A549 (cell line): ENCODE data around the gene SMURF1. TPM values are rescaled to one million over a fixed set of nuclear protein-coding genes. Genes with fewer than 3 reads are reported as not detected.

Experiments
- ATAC-seq, 2 experiments: fragments of 200-7000 bp in 1 of 2; fragments of >200 bp in 1 of 2; cut with Nextera tagmentation in 1 of 2; cut with Tn5 transposase in 1 of 2; 3 replicates each; pipeline versions ENCODE4 v1.8.0 to v1.9.1; 2018 to 2020; ENCODE audit warnings: mild to moderate bottlenecking in 1 of 2, moderate library complexity in 1 of 2
- CTCF ChIA-PET: fragments of 300-600 bp; sonication (Branson Sonifier 250); formaldehyde crosslinking; extraction: SDS; loops from one replicate; lab custom pipeline; 2021; ENCODE audit warnings: antibody characterized with exemption, inconsistent platforms; lab: Yijun Ruan, JAX
- POLR2A ChIA-PET: fragments of 350-600 bp; formaldehyde crosslinking; extraction: SDS; loops from one replicate; lab custom pipeline; 2021; ENCODE audit warnings: antibody characterized with exemption, inconsistent platforms; lab: Yijun Ruan, JAX
- DNase-seq, 2 experiments: peaks; one replicate each; pipeline versions ENCODE4 v3.0.0 to v3.0.0-alpha.2; 2011 to 2016; ENCODE audit warnings: low read depth in 1 of 2, low spot score in 1 of 2
- FAIRE-seq: peaks from 2 replicates; lab custom pipeline; 2011; peaks lifted over from hg19 to GRCh38; lab: Jason Lieb, UNC
- H3K27ac ChIP-seq, 2 experiments: fragments of >200 bp; sonication (Bioruptor Twin); formaldehyde crosslinking; 3 replicates each; pipeline ENCODE4 v1.5.1; 2016 to 2017
- H3K4me1 ChIP-seq: fragments of >200 bp; sonication (Bioruptor Twin); formaldehyde crosslinking; 3 replicates; pipeline ENCODE4 v1.6.1; 2016
- H3K4me2 ChIP-seq: fragments of >200 bp; sonication (Bioruptor Twin); formaldehyde crosslinking; 3 replicates; pipeline ENCODE4 v1.6.1; 2016
- H3K4me3 ChIP-seq: fragments of >200 bp; sonication (Bioruptor Twin); formaldehyde crosslinking; 3 replicates; pipeline ENCODE4 v1.5.1; 2016
- H3K9me3 ChIP-seq: fragments of >200 bp; sonication (Bioruptor Twin); formaldehyde crosslinking; 3 replicates; pipeline ENCODE4 v1.6.1; 2016
- BCL3 ChIP-seq: fragments of >200 bp; sonication (Bioruptor Twin); formaldehyde crosslinking; IDR thresholded peaks from 3 replicates; pipeline ENCODE4 v1.6.1; 2016
- CBX8 ChIP-seq: fragments of 200-600 bp; sonication (generic); IDR thresholded peaks from 2 replicates; pipeline ENCODE4 v1.6.1; 2016
- EP300 ChIP-seq, 2 experiments: fragments of >200 bp; sonication (Bioruptor Twin); formaldehyde crosslinking; IDR thresholded peaks; 2 replicates in 1 of 2; 3 replicates in 1 of 2; pipeline ENCODE4 v1.6.1; 2016 to 2017
- ESRRA ChIP-seq: fragments of 150-350 bp; IDR thresholded peaks from 2 replicates; pipeline ENCODE4 v1.6.1; 2014; ENCODE audit warnings: mild to moderate bottlenecking, low read length, borderline replicate concordance
- FOSL2 ChIP-seq, 2 experiments: fragments of 450-650 bp in 1 of 2; fragments of >200 bp in 1 of 2; sonication (Bioruptor Twin) in 1 of 2; formaldehyde crosslinking; IDR thresholded peaks; 2 replicates each; pipeline versions ENCODE4 v1.5.0 to v1.6.1; 2016 to 2020; ENCODE audit warnings: mild to moderate bottlenecking in 1 of 2, moderate library complexity in 1 of 2
- HOXA7 ChIP-seq: fragments of 250-450 bp; sonication (Bioruptor Pico); IDR thresholded peaks from 2 replicates; pipeline ENCODE4 v1.5.0; 2020; ENCODE audit warnings: mild to moderate bottlenecking, moderate library complexity
- HOXB13 ChIP-seq: fragments of 250-450 bp; sonication (Bioruptor Pico); IDR thresholded peaks from 2 replicates; pipeline ENCODE4 v1.5.0; 2020; ENCODE audit warnings: low read depth, mild to moderate bottlenecking, moderate library complexity
- NPAS2 ChIP-seq: fragments of 250-450 bp; sonication (Bioruptor Pico); IDR thresholded peaks from 2 replicates; pipeline ENCODE4 v1.8.0; 2022; ENCODE audit warnings: mild to moderate bottlenecking, moderate library complexity, borderline replicate concordance
- TFCP2L1 ChIP-seq: fragments of 250-450 bp; sonication (Bioruptor Pico); IDR thresholded peaks from 2 replicates; pipeline ENCODE4 v1.5.0; 2021; ENCODE audit warnings: mild to moderate bottlenecking
- TP53 ChIP-seq: fragments of 250-450 bp; sonication (Bioruptor Pico); IDR thresholded peaks from 2 replicates; pipeline ENCODE4 v1.5.0; 2021; ENCODE audit warnings: mild to moderate bottlenecking, moderate library complexity
- ZFP36 ChIP-seq: fragments of 450-650 bp; IDR thresholded peaks from 2 replicates; pipeline ENCODE4 v1.6.1; 2014; ENCODE audit warnings: borderline replicate concordance; ENCODE audit not compliant: partially characterized antibody
- WGBS: methylation state at CpG from one replicate; pipeline ENCODE4 v1.1.6; 2017; ENCODE audit errors: missing lambda C conversion rate; 5-methylcytosine and 5-hydroxymethylcytosine counted together
- polyA plus RNA-seq, 4 experiments: library from polyadenylated mRNA; depleted of rRNA in 3 of 4; stranded (reverse); fragments of >200 nt; fragmentation: RNase III in 1 of 4; extraction: RNeasy Plus Mini Kit Qiagen cat#74134 plus additional on column Dnase treatment in 1 of 4; gene quantifications; 2 replicates in 3 of 4; 3 replicates in 1 of 4; pipeline ENCODE4 v1.2.3, GENCODE V29; 2011 to 2017
- TF ChIP-seq, protein P1 (sequence below): fragments of 250-450 bp; sonication (Bioruptor Pico); IDR thresholded peaks from 2 replicates; pipeline ENCODE4 v1.5.0; 2020; ENCODE audit warnings: low read depth, mild to moderate bottlenecking, moderate library complexity
- TF ChIP-seq, protein P2 (sequence below): fragments of 150-350 bp; IDR thresholded peaks from 2 replicates; pipeline ENCODE4 v1.6.1; 2014; ENCODE audit warnings: low read depth, mild to moderate bottlenecking, low read length
- TF ChIP-seq, protein P3 (sequence below): fragments of 250-450 bp; sonication (Bioruptor Pico); IDR thresholded peaks from 2 replicates; pipeline ENCODE4 v1.5.0; 2021; ENCODE audit warnings: mild to moderate bottlenecking, moderate library complexity, borderline replicate concordance
- TF ChIP-seq, protein P4 (sequence below): IDR thresholded peaks from 2 replicates; pipeline ENCODE4 v1.6.1; 2012

SMURF1 gene
- polyA plus RNA-seq, 2 of the 4 experiments (the other 2 are of a cell fraction), result 13.8 to 22.1 TPM

- TF ChIP-seq, protein P1, sequence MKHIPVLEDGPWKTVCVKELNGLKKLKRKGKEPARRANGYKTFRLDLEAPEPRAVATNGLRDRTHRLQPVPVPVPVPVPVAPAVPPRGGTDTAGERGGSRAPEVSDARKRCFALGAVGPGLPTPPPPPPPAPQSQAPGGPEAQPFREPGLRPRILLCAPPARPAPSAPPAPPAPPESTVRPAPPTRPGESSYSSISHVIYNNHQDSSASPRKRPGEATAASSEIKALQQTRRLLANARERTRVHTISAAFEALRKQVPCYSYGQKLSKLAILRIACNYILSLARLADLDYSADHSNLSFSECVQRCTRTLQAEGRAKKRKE, result no peak
- no peak for TF ChIP-seq ESRRA
- TF ChIP-seq ZFP36, result no peak
- TF ChIP-seq, protein P2, sequence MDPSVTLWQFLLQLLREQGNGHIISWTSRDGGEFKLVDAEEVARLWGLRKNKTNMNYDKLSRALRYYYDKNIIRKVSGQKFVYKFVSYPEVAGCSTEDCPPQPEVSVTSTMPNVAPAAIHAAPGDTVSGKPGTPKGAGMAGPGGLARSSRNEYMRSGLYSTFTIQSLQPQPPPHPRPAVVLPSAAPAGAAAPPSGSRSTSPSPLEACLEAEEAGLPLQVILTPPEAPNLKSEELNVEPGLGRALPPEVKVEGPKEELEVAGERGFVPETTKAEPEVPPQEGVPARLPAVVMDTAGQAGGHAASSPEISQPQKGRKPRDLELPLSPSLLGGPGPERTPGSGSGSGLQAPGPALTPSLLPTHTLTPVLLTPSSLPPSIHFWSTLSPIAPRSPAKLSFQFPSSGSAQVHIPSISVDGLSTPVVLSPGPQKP, result no peak
- TF ChIP-seq, all 56 proteins: peak for 0
These were observed 105.6 kb downstream of the SMURF1 start (continued) for GRCh38 chr7:99038086-99038855.

- ChIA-PET CTCF (interaction anchor here (0.7 to 12.9 kb wide), 8 partner anchors 11 to 344 kb away, joined by 3 to 197 read pairs (median 6); partner anchors contain the start of gene ARPC1A), POLR2A (no interaction called here)
- TF ChIP-seq TFCP2L1 (CRISPR knock-in tag), result no peak
- no peak for TF ChIP-seq HOXA7 (CRISPR knock-in tag)
- TF ChIP-seq TP53 (CRISPR knock-in tag), result no peak
- no peak for TF ChIP-seq BCL3
- no peak for TF ChIP-seq CBX8
- TF ChIP-seq EP300 (IDR thresholded peaks at IDR 0.05), result no peak
- TF ChIP-seq FOSL2 (IDR thresholded peaks at IDR 0.05), result no peak
- no peak for TF ChIP-seq FOSL2 (CRISPR knock-in tag; IDR thresholded peaks at IDR 0.05)
- TF ChIP-seq, protein P3, sequence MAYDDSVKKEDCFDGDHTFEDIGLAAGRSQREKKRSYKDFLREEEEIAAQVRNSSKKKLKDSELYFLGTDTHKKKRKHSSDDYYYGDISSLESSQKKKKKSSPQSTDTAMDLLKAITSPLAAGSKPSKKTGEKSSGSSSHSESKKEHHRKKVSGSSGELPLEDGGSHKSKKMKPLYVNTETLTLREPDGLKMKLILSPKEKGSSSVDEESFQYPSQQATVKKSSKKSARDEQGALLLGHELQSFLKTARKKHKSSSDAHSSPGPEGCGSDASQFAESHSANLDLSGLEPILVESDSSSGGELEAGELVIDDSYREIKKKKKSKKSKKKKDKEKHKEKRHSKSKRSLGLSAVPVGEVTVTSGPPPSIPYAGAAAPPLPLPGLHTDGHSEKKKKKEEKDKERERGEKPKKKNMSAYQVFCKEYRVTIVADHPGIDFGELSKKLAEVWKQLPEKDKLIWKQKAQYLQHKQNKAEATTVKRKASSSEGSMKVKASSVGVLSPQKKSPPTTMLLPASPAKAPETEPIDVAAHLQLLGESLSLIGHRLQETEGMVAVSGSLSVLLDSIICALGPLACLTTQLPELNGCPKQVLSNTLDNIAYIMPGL (CRISPR knock-in tag), result no peak
- TF ChIP-seq, protein P4, sequence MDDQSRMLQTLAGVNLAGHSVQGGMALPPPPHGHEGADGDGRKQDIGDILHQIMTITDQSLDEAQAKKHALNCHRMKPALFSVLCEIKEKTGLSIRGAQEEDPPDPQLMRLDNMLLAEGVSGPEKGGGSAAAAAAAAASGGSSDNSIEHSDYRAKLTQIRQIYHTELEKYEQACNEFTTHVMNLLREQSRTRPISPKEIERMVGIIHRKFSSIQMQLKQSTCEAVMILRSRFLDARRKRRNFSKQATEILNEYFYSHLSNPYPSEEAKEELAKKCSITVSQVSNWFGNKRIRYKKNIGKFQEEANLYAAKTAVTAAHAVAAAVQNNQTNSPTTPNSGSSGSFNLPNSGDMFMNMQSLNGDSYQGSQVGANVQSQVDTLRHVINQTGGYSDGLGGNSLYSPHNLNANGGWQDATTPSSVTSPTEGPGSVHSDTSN, result no peak
- TF ChIP-seq HOXB13 (CRISPR knock-in tag), result no peak
- no peak for TF ChIP-seq NPAS2
- no peak for DNase-seq
- H3K4me1 ChIP-seq, result peaks cover 13% of the 10 kb centered on the region
- H3K4me2 ChIP-seq, result no peak overlapping the region
- no peak overlapping the region for H3K4me3 ChIP-seq
- no peak overlapping the region for H3K27ac ChIP-seq
- no peak for ATAC-seq
- H3K9me3 ChIP-seq, result no peaks in the 10 kb centered on the region
- FAIRE-seq, result no peak
- 91% methylated on average over 16 of the region's 16 CpGs for WGBS
These were observed 106.5 kb downstream of the SMURF1 start for GRCh38 chr7:99037327-99037940.
